Neural progenitor cell (in vitro differentiated cells): Measurements from ENCODE around the gene GPR158.

ENCODE experiments used
- EZH2 ChIP-seq: fragments of 200-600 bp; sonication (generic); IDR thresholded peaks from 2 replicates; pipeline ENCODE4 v1.6.1; 2017; ENCODE audit warnings: antibody characterized with exemption, mild to moderate bottlenecking, moderate library complexity
- EZH2phosphoT487 ChIP-seq: fragments of 200-600 bp; sonication (generic); IDR thresholded peaks from 2 replicates; pipeline ENCODE4 v1.6.1; 2017; ENCODE audit warnings: antibody characterized with exemption
- TF ChIP-seq, protein P1 (sequence below): fragments of 200-600 bp; sonication (generic); IDR thresholded peaks from 2 replicates; pipeline ENCODE4 v1.5.1; 2017; ENCODE audit warnings: antibody characterized with exemption, mild to moderate bottlenecking

GRCh38 chr10:25308278-25308677, 133.5 kb downstream of the GPR158 start:
- TF ChIP-seq, protein P1, sequence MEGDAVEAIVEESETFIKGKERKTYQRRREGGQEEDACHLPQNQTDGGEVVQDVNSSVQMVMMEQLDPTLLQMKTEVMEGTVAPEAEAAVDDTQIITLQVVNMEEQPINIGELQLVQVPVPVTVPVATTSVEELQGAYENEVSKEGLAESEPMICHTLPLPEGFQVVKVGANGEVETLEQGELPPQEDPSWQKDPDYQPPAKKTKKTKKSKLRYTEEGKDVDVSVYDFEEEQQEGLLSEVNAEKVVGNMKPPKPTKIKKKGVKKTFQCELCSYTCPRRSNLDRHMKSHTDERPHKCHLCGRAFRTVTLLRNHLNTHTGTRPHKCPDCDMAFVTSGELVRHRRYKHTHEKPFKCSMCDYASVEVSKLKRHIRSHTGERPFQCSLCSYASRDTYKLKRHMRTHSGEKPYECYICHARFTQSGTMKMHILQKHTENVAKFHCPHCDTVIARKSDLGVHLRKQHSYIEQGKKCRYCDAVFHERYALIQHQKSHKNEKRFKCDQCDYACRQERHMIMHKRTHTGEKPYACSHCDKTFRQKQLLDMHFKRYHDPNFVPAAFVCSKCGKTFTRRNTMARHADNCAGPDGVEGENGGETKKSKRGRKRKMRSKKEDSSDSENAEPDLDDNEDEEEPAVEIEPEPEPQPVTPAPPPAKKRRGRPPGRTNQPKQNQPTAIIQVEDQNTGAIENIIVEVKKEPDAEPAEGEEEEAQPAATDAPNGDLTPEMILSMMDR: no peak
- TF ChIP-seq EZH2 (no peak), EZH2phosphoT487 (no peak)
